ENCODE results near the gene TMEM240.
"Not testable (repeated sequence)": the region's sequence is repeated elsewhere in the genome, so short reads cannot be mapped to it uniquely, and the experiment has no call there.

TMEM240 gene

GRCh38 chr1:1495461-1495975 lies 44.9 kb downstream of the TMEM240 start:
- DNase-seq (ENCODE audit: low read depth in 1 of 2, low spot score in 1 of 2) = not testable (repeated sequence)

- DNase-seq (ENCODE audit: low read depth in 1 of 2, low spot score in 1 of 2) = not testable (repeated sequence)
These were observed 46.1 kb downstream of the TMEM240 start for GRCh38 chr1:1494311-1494710.

- no peak for DNase-seq (ENCODE audit: low read depth in 1 of 2, low spot score in 1 of 2)
These were observed 48.8 kb downstream of the TMEM240 start for GRCh38 chr1:1491601-1492000.

GRCh38 chr1:1490633-1491230 lies 49.7 kb downstream of the TMEM240 start:
- DNase-seq (ENCODE audit: low read depth in 1 of 2, low spot score in 1 of 2) = no peak

GRCh38 chr1:1489861-1490260 lies 50.6 kb downstream of the TMEM240 start:
- no peak for DNase-seq (ENCODE audit: low read depth in 1 of 2, low spot score in 1 of 2)

GRCh38 chr1:1489231-1489630 lies 51.2 kb downstream of the TMEM240 start:
- no peak for DNase-seq (ENCODE audit: low read depth in 1 of 2, low spot score in 1 of 2)

GRCh38 chr1:1487701-1488100 lies 52.7 kb downstream of the TMEM240 start:
- DNase-seq (ENCODE audit: low read depth in 1 of 2, low spot score in 1 of 2) = no peak

- not testable (repeated sequence) for DNase-seq (ENCODE audit: low read depth in 1 of 2, low spot score in 1 of 2)
These were observed 54.6 kb downstream of the TMEM240 start for GRCh38 chr1:1485755-1486317.

- not testable (repeated sequence) for DNase-seq (ENCODE audit: low read depth in 1 of 2, low spot score in 1 of 2)
These were observed 55.3 kb downstream of the TMEM240 start for GRCh38 chr1:1484976-1485750.
